ENCODE results near the gene WDR89. TPM values are rescaled to one million over a fixed set of nuclear protein-coding genes. Genes with fewer than 3 reads are reported as not detected.
A peak's percentile ranks its signal among the peaks of the same experiment; 100 is the strongest.
"Not testable (repeated sequence)": the region's sequence is repeated elsewhere in the genome, so short reads cannot be mapped to it uniquely, and the experiment has no call there.

The WDR89 gene
- total RNA-seq, 2 experiments from 2014 or later = 27.3 to 30.4 TPM

- H3K4me3 Mint-ChIP-seq = no peak overlapping the region
- POLR2A ChIA-PET = interaction anchor here (0.6 kb wide), 1 partner anchor 120 kb away, joined by 3 read pairs; no protein-coding TSS in a partner anchor
- no peaks in the 10 kb centered on the region for H3K36me3 Mint-ChIP-seq
- H3K27ac Mint-ChIP-seq = no peak overlapping the region
- no peaks in the 10 kb centered on the region for H3K4me1 Mint-ChIP-seq (ENCODE audit: low read depth)
- intact Hi-C loops (cut with micrococcal nuclease) = no loop called here
- no peaks in the 10 kb centered on the region for H3K9me3 Mint-ChIP-seq
- DNase-seq = no peak
- no peaks in the 10 kb centered on the region for H3K27me3 Mint-ChIP-seq
- CTCF ChIA-PET = no interaction called here
These were observed 30.3 kb upstream of the WDR89 start for GRCh38 chr14:63671987-63672386.

- no peak for DNase-seq
- H3K36me3 Mint-ChIP-seq = no peaks in the 10 kb centered on the region
- H3K27me3 Mint-ChIP-seq = no peaks in the 10 kb centered on the region
- POLR2A ChIA-PET = no interaction called here
- H3K27ac Mint-ChIP-seq = no peak overlapping the region
- CTCF ChIA-PET = interaction anchor here (0.7 kb wide), 1 partner anchor 100 kb away, joined by 3 read pairs; no protein-coding TSS in a partner anchor
- H3K4me3 Mint-ChIP-seq = no peak overlapping the region
- no peaks in the 10 kb centered on the region for H3K4me1 Mint-ChIP-seq (ENCODE audit: low read depth)
- no peaks in the 10 kb centered on the region for H3K9me3 Mint-ChIP-seq
- intact Hi-C loops (cut with micrococcal nuclease) = no loop called here
These were observed 29.0 kb upstream of the WDR89 start for GRCh38 chr14:63670692-63671091.

- ChIA-PET CTCF (no interaction called here), POLR2A (no interaction called here)
- intact Hi-C loops (cut with micrococcal nuclease) = no loop called here
- Mint-ChIP-seq H3K27me3 (no peaks in the 10 kb centered on the region), H3K36me3 (no peaks in the 10 kb centered on the region), H3K9me3 (no peaks in the 10 kb centered on the region), H3K27ac (no peak overlapping the region), H3K4me3 (no peak overlapping the region), H3K4me1 (ENCODE audit: low read depth) (no peaks in the 10 kb centered on the region)
- DNase-seq = no peak
These were observed 24.7 kb upstream of the WDR89 start for GRCh38 chr14:63666335-63666734.

- intact Hi-C loops (cut with micrococcal nuclease) = no loop called here
- Mint-ChIP-seq H3K9me3 (no peaks in the 10 kb centered on the region), H3K27me3 (no peaks in the 10 kb centered on the region), H3K27ac (no peak overlapping the region), H3K36me3 (peaks cover 6% of the 10 kb centered on the region), H3K4me3 (no peak overlapping the region), H3K4me1 (ENCODE audit: low read depth) (no peaks in the 10 kb centered on the region)
- ChIA-PET CTCF (interaction anchor here (0.8 kb wide), 1 partner anchor 275 kb away, joined by 4 read pairs; no protein-coding TSS in a partner anchor), POLR2A (no interaction called here)
- DNase-seq = no peak
These were observed 22.0 kb upstream of the WDR89 start for GRCh38 chr14:63663428-63664341.

GRCh38 chr14:63662776-63663175 is 21.1 kb upstream of the WDR89 start:
- intact Hi-C loops (cut with micrococcal nuclease) = no loop called here
- Mint-ChIP-seq H3K9me3 (no peaks in the 10 kb centered on the region), H3K36me3 (peaks cover 6% of the 10 kb centered on the region), H3K27me3 (no peaks in the 10 kb centered on the region), H3K4me3 (no peak overlapping the region), H3K4me1 (ENCODE audit: low read depth) (no peaks in the 10 kb centered on the region), H3K27ac (no peak overlapping the region)
- CTCF ChIA-PET = no interaction called here
- POLR2A ChIA-PET = no interaction called here
- no peak for DNase-seq

GRCh38 chr14:63661881-63662280 is 20.2 kb upstream of the WDR89 start:
- DNase-seq; H3K36me3 Mint-ChIP-seq; H3K4me3 Mint-ChIP-seq; H3K4me1 Mint-ChIP-seq (ENCODE audit: low read depth); H3K9me3 Mint-ChIP-seq; POLR2A ChIA-PET; H3K27ac Mint-ChIP-seq; H3K27me3 Mint-ChIP-seq; intact Hi-C loops (cut with micrococcal nuclease); CTCF ChIA-PET: not testable (repeated sequence)

- intact Hi-C loops (cut with micrococcal nuclease) = no loop called here
- H3K27me3 Mint-ChIP-seq = no peaks in the 10 kb centered on the region
- H3K4me1 Mint-ChIP-seq (ENCODE audit: low read depth) = no peaks in the 10 kb centered on the region
- no peaks in the 10 kb centered on the region for H3K9me3 Mint-ChIP-seq
- H3K36me3 Mint-ChIP-seq = peaks cover 6% of the 10 kb centered on the region
- ChIA-PET POLR2A (no interaction called here), CTCF (no interaction called here)
- H3K4me3 Mint-ChIP-seq = no peak overlapping the region
- DNase-seq = no peak
- no peak overlapping the region for H3K27ac Mint-ChIP-seq
These were observed 18.1 kb upstream of the WDR89 start for GRCh38 chr14:63659726-63660125.

- peaks cover 11% of the 10 kb centered on the region for H3K4me1 Mint-ChIP-seq (ENCODE audit: low read depth)
- ChIA-PET POLR2A (no interaction called here), CTCF (no interaction called here)
These were observed 14.5 kb upstream of the WDR89 start for GRCh38 chr14:63656194-63656593.

GRCh38 chr14:63654936-63655335 is 13.3 kb upstream of the WDR89 start:
- no peak overlapping the region for H3K4me3 Mint-ChIP-seq
- peaks cover 21% of the 10 kb centered on the region for H3K4me1 Mint-ChIP-seq (ENCODE audit: low read depth)
- ChIA-PET POLR2A (interaction anchor here (0.6 kb wide), 1 partner anchor 190 kb away, joined by 5 read pairs; no protein-coding TSS in a partner anchor), CTCF (interaction anchor here (0.6 to 0.7 kb wide), 2 partner anchors 16 to 374 kb away, joined by 3 to 5 read pairs; no protein-coding TSS in a partner anchor)
- H3K36me3 Mint-ChIP-seq = peaks cover 6% of the 10 kb centered on the region
- intact Hi-C loops (cut with micrococcal nuclease) = no loop called here
- H3K9me3 Mint-ChIP-seq = no peaks in the 10 kb centered on the region
- H3K27me3 Mint-ChIP-seq = no peaks in the 10 kb centered on the region
- no peak overlapping the region for H3K27ac Mint-ChIP-seq
- DNase-seq = no peak

More at GRCh38 chr14:63656194-63656593, 14.5 kb upstream of the WDR89 start:
- Mint-ChIP-seq H3K4me3 (no peak overlapping the region), H3K36me3 (peaks cover 6% of the 10 kb centered on the region), H3K27me3 (no peaks in the 10 kb centered on the region), H3K27ac (no peak overlapping the region), H3K9me3 (no peaks in the 10 kb centered on the region)
- DNase-seq = no peak
- intact Hi-C loops (cut with micrococcal nuclease) = no loop called here

GRCh38 chr14:63654346-63654745 is 12.7 kb upstream of the WDR89 start:
- Mint-ChIP-seq H3K4me1 (ENCODE audit: low read depth) (peaks cover 26% of the 10 kb centered on the region), H3K4me3 (no peak overlapping the region), H3K9me3 (no peaks in the 10 kb centered on the region), H3K36me3 (peaks cover under 1% of the 10 kb centered on the region), H3K27ac (no peak overlapping the region), H3K27me3 (no peaks in the 10 kb centered on the region)
- intact Hi-C loops (cut with micrococcal nuclease) = no loop called here
- ChIA-PET CTCF (interaction anchor here (0.6 kb wide), 1 partner anchor 15 kb away, joined by 5 read pairs; no protein-coding TSS in a partner anchor), POLR2A (no interaction called here)
- DNase-seq = no peak

GRCh38 chr14:63652406-63652805 is 10.7 kb upstream of the WDR89 start:
- intact Hi-C loops (cut with micrococcal nuclease) = no loop called here

GRCh38 chr14:63650256-63650952 is 8.7 kb upstream of the WDR89 start:
- Mint-ChIP-seq H3K36me3 (no peaks in the 10 kb centered on the region), H3K9me3 (no peaks in the 10 kb centered on the region), H3K27ac (peak overlapping the region; percentile 93), H3K4me1 (ENCODE audit: low read depth) (peaks cover 40% of the 10 kb centered on the region), H3K4me3 (peak overlapping the region; percentile 46), H3K27me3 (no peaks in the 10 kb centered on the region)
- ChIA-PET POLR2A (interaction anchor here (3.2 kb wide), 1 partner anchor 8 kb away, joined by 13 read pairs; the partner anchor contains the start of gene WDR89), CTCF (interaction anchor here (0.7 to 2.9 kb wide), 5 partner anchors 8 to 119 kb away, joined by 3 to 20 read pairs (median 4); partner anchors contain the start of genes SGPP1 and WDR89)
- DNase-seq = peak; percentile 75
- intact Hi-C loops (cut with micrococcal nuclease) = loop anchor here (1.0 to 2.0 kb wide), 3 partner anchors 8 to 78 kb away; partner anchors contain the start of gene SGPP1

More at GRCh38 chr14:63652406-63652805, 10.7 kb upstream of the WDR89 start:
- CTCF ChIA-PET = interaction anchor here (0.9 to 1.0 kb wide), 3 partner anchors 11 to 118 kb away, joined by 3 to 4 read pairs (median 3); partner anchors contain the start of gene WDR89
- peaks cover 33% of the 10 kb centered on the region for H3K4me1 Mint-ChIP-seq (ENCODE audit: low read depth)
- H3K4me3 Mint-ChIP-seq = no peak overlapping the region
- peak; percentile 66 for DNase-seq
- POLR2A ChIA-PET = interaction anchor here (3.2 kb wide), 1 partner anchor 10 kb away, joined by 13 read pairs; the partner anchor contains the start of gene WDR89
- H3K27me3 Mint-ChIP-seq = no peaks in the 10 kb centered on the region
- H3K9me3 Mint-ChIP-seq = no peaks in the 10 kb centered on the region
- H3K27ac Mint-ChIP-seq = peak overlapping the region; percentile 69
- H3K36me3 Mint-ChIP-seq = no peaks in the 10 kb centered on the region
